GM04503 (cell line): ENCODE results near the gene TMEM98.
"Not testable (repeated sequence)": the region's sequence is repeated elsewhere in the genome, so short reads cannot be mapped to it uniquely, and the experiment has no call there.

Experiments
- DNase-seq: peaks from one replicate; pipeline ENCODE4 v3.0.0-alpha.2; 2012; ENCODE audit warnings: low read depth

TMEM98 gene

GRCh38 chr17:32927724-32928585 is at the start of gene TMEM98:
Gene TMEM98 (plus strand): TSS chr17:32928153. CDS start chr17:32931529, 3,376 bp downstream.
- DNase-seq = no peak

- DNase-seq = peak; percentile 63
Measured at GRCh38 chr17:32878211-32878610, 49.7 kb upstream of the TMEM98 start.

- no peak for DNase-seq
Measured at GRCh38 chr17:32879134-32879533, 48.8 kb upstream of the TMEM98 start.

- no peak for DNase-seq
Measured at GRCh38 chr17:32880671-32881453, 47.1 kb upstream of the TMEM98 start.

- no peak for DNase-seq
Measured at GRCh38 chr17:32882029-32882428, 45.9 kb upstream of the TMEM98 start.

GRCh38 chr17:32882734-32883133 is 45.2 kb upstream of the TMEM98 start:
- no peak for DNase-seq

GRCh38 chr17:32886951-32887350 is 41.0 kb upstream of the TMEM98 start:
- DNase-seq = not testable (repeated sequence)

- DNase-seq = not testable (repeated sequence)
Measured at GRCh38 chr17:32887410-32887809, 40.5 kb upstream of the TMEM98 start.

GRCh38 chr17:32894245-32894644 is 33.7 kb upstream of the TMEM98 start:
- no peak for DNase-seq

- no peak for DNase-seq
Measured at GRCh38 chr17:32896647-32897258, 31.2 kb upstream of the TMEM98 start.

GRCh38 chr17:32899236-32900013 is 28.5 kb upstream of the TMEM98 start:
- no peak for DNase-seq

GRCh38 chr17:32901743-32902142 is 26.2 kb upstream of the TMEM98 start:
- no peak for DNase-seq

GRCh38 chr17:32903774-32904673 is 23.9 kb upstream of the TMEM98 start:
- no peak for DNase-seq

GRCh38 chr17:32904891-32905290 is 23.1 kb upstream of the TMEM98 start:
- DNase-seq = no peak

- DNase-seq = no peak
Measured at GRCh38 chr17:32907583-32907982, 20.4 kb upstream of the TMEM98 start.

- peak; percentile 58 for DNase-seq
Measured at GRCh38 chr17:32909787-32910369, 18.1 kb upstream of the TMEM98 start.

- no peak for DNase-seq
Measured at GRCh38 chr17:32910769-32911168, 17.2 kb upstream of the TMEM98 start.

GRCh38 chr17:32912218-32912897 is 15.6 kb upstream of the TMEM98 start:
- no peak for DNase-seq

- DNase-seq = no peak
Measured at GRCh38 chr17:32913593-32913992, 14.4 kb upstream of the TMEM98 start.

GRCh38 chr17:32914181-32914580 is 13.8 kb upstream of the TMEM98 start:
- no peak for DNase-seq
